ENCODE results near the gene C4BPA.

DNA sequence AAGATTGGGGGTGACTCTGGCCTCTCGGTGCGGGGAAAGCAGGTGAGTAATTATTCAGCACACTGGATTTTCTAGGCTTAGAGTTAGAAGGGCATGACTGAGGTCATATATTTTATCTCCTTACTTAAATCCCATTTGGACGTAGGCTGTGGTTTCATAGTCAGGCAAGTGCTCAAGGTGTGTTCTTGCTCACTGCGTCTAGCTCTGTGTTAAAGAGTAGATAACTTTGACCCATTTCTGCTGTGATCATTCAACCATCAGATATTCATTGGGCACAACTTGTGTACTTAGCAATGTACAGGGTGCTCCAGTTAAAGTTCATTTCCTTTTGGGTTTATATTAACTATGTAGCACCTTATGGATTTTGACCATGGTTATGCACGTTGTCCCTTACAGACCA is 36.4 kb upstream of the C4BPA start:
- TF ChIP-seq, protein P1, sequence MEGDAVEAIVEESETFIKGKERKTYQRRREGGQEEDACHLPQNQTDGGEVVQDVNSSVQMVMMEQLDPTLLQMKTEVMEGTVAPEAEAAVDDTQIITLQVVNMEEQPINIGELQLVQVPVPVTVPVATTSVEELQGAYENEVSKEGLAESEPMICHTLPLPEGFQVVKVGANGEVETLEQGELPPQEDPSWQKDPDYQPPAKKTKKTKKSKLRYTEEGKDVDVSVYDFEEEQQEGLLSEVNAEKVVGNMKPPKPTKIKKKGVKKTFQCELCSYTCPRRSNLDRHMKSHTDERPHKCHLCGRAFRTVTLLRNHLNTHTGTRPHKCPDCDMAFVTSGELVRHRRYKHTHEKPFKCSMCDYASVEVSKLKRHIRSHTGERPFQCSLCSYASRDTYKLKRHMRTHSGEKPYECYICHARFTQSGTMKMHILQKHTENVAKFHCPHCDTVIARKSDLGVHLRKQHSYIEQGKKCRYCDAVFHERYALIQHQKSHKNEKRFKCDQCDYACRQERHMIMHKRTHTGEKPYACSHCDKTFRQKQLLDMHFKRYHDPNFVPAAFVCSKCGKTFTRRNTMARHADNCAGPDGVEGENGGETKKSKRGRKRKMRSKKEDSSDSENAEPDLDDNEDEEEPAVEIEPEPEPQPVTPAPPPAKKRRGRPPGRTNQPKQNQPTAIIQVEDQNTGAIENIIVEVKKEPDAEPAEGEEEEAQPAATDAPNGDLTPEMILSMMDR (IDR thresholded peaks at IDR 0.05), result no peak
- TF ChIP-seq POLR2A (IDR thresholded peaks at IDR 0.05; ENCODE audit: low read depth) (no peak), EP300 (IDR thresholded peaks at IDR 0.05) (no peak), POLR2AphosphoS5 (IDR thresholded peaks at IDR 0.05) (no peak)

Measured in esophagus muscularis mucosa (tissue), 4 donors.